ENCODE data around the gene ANKRD31. TPM values are rescaled to one million over a fixed set of nuclear protein-coding genes. Genes with fewer than 3 reads are reported as not detected.

Gene ANKRD31
- total RNA-seq, 1 experiment from 2014 or later, result 0.11 TPM

GRCh38 chr5:75168026-75168735 lies 68.5 kb downstream of the ANKRD31 start:
- WGBS (ENCODE audit: extremely low coverage, insufficient read length, low lambda C conversion rate), result no CpG with 5 or more reads among the region's 2 CpGs
- no peak overlapping the region for H3K4ac ChIP-seq (ENCODE audit: low read depth, low read length)
- no peak overlapping the region for H3K27ac ChIP-seq (ENCODE audit: insufficient read length, low read depth, low read length)
- H2BK15ac ChIP-seq (ENCODE audit: low read depth, low read length), result no peak overlapping the region
- no peak overlapping the region for H2BK20ac ChIP-seq (ENCODE audit: low read depth, low read length, poor library complexity, severe bottlenecking)
- H4K5ac ChIP-seq (ENCODE audit: insufficient read length, low read depth, low read length), result no peak overlapping the region
- no peak overlapping the region for H3K18ac ChIP-seq (ENCODE audit: insufficient read length, low read depth, low read length)
- H3K56ac ChIP-seq (ENCODE audit: insufficient read length, low read depth, low read length), result no peak overlapping the region
- Mint-ChIP-seq H3K27ac (no peak overlapping the region), H3K4me1 (0 out of 4 replicates have a peak, but pooled peaks cover 0 to 2% of the 10 kb centered on the region in 2 experiments), H3K4me3 (no peak overlapping the region), H3K27me3 (ENCODE audit: low read depth) (no peaks in the 10 kb centered on the region), H3K36me3 (ENCODE audit: insufficient read depth in 1 of 3, low read depth in 3 of 3) (no peaks in the 10 kb centered on the region), H3K9me3 (peaks cover 1 to 5% of the 10 kb centered on the region in 2 experiments; a peak in 4 of 5 replicates)
- no peak overlapping the region for H3K23ac ChIP-seq (ENCODE audit: insufficient read length, low read depth, low read length)
- H2AFZ ChIP-seq (ENCODE audit: low read length), result no peak overlapping the region
- no peaks in the 10 kb centered on the region for H3K79me1 ChIP-seq (ENCODE audit: insufficient read depth, low read depth, low read length, poor library complexity, severe bottlenecking)
- H2BK5ac ChIP-seq (ENCODE audit: insufficient read length, low read length), result no peak overlapping the region
- no peak for DNase-seq
- no peak overlapping the region for H2BK120ac ChIP-seq (ENCODE audit: low read depth, low read length, poor library complexity, severe bottlenecking)
- H3K23me2 ChIP-seq (ENCODE audit: insufficient read length, low read depth, low read length, poor library complexity, severe bottlenecking), result no peaks in the 10 kb centered on the region
- H4K20me1 ChIP-seq (ENCODE audit: control insufficient read depth, insufficient read depth, insufficient read length), result no peaks in the 10 kb centered on the region
- no peak overlapping the region for H4K91ac ChIP-seq (ENCODE audit: insufficient read length, low read depth, low read length)
- no peaks in the 10 kb centered on the region for H3K79me2 ChIP-seq (ENCODE audit: insufficient read depth, low read length)
- no peak overlapping the region for H2BK12ac ChIP-seq (ENCODE audit: insufficient read length, low read depth, low read length)
- no peaks in the 10 kb centered on the region for H3K4me1 ChIP-seq (ENCODE audit: insufficient read depth, low read length)
- no peak overlapping the region for H3K9ac ChIP-seq (ENCODE audit: extremely low read depth, insufficient read length, low read length)
- H3K4me2 ChIP-seq (ENCODE audit: insufficient read depth, insufficient read length, low read length), result no peak overlapping the region
- H3K14ac ChIP-seq (ENCODE audit: insufficient read depth, low read length), result no peak overlapping the region
- no peak overlapping the region for H3T11ph ChIP-seq (ENCODE audit: low read length)
- no peak overlapping the region for H4K8ac ChIP-seq (replicated peaks; ENCODE audit: insufficient read length, low read depth, low read length)
- no peaks in the 10 kb centered on the region for H3K9me3 ChIP-seq (ENCODE audit: control insufficient read depth, low read depth, low read length)
- H3K27me3 ChIP-seq (ENCODE audit: insufficient read depth, low read length), result no peaks in the 10 kb centered on the region
- no peak overlapping the region for H2AK5ac ChIP-seq (ENCODE audit: insufficient read length, low read length)
- no peak for TF ChIP-seq CTCF (conservative IDR thresholded peaks at IDR 0.05)
